ENCODE measurements around the gene COL6A1.
"Not testable (repeated sequence)": the region's sequence is repeated elsewhere in the genome, so short reads cannot be mapped to it uniquely, and the experiment has no call there.

Gene COL6A1

GRCh38 chr21:46002841-46003574 lies 21.4 kb downstream of the COL6A1 start:
- peak; percentile 44 for DNase-seq (ENCODE audit: low read depth)
- H3K4me3 ChIP-seq (ENCODE audit: low read length): no peak overlapping the region
- TF ChIP-seq CTCF (conservative IDR thresholded peaks at IDR 0.05; ENCODE audit: low read length): no peak

- DNase-seq (ENCODE audit: low read depth): no peak
- H3K4me3 ChIP-seq (ENCODE audit: low read length): no peak overlapping the region
- no peak for TF ChIP-seq CTCF (conservative IDR thresholded peaks at IDR 0.05; ENCODE audit: low read length)
These were observed 22.0 kb downstream of the COL6A1 start for GRCh38 chr21:46003575-46004007.

- H3K4me3 ChIP-seq (ENCODE audit: low read length): no peak overlapping the region
- TF ChIP-seq CTCF (conservative IDR thresholded peaks at IDR 0.05; ENCODE audit: low read length): no peak
- DNase-seq (ENCODE audit: low read depth): no peak
These were observed 22.7 kb downstream of the COL6A1 start for GRCh38 chr21:46004168-46004861.

GRCh38 chr21:46005081-46005480 lies 23.5 kb downstream of the COL6A1 start:
- no peak for TF ChIP-seq CTCF (conservative IDR thresholded peaks at IDR 0.05; ENCODE audit: low read length)
- H3K4me3 ChIP-seq (ENCODE audit: low read length): no peak overlapping the region
- no peak for DNase-seq (ENCODE audit: low read depth)

GRCh38 chr21:46005481-46005881 lies 23.9 kb downstream of the COL6A1 start:
- no peak for TF ChIP-seq CTCF (conservative IDR thresholded peaks at IDR 0.05; ENCODE audit: low read length)
- no peak for DNase-seq (ENCODE audit: low read depth)
- H3K4me3 ChIP-seq (ENCODE audit: low read length): no peak overlapping the region

GRCh38 chr21:46005894-46006546 lies 24.4 kb downstream of the COL6A1 start:
- not testable (repeated sequence) for DNase-seq (ENCODE audit: low read depth); H3K4me3 ChIP-seq (ENCODE audit: low read length)

GRCh38 chr21:46006547-46007491 lies 25.2 kb downstream of the COL6A1 start:
- H3K4me3 ChIP-seq (ENCODE audit: low read length): no peak overlapping the region
- DNase-seq (ENCODE audit: low read depth): no peak
- no peak for TF ChIP-seq CTCF (conservative IDR thresholded peaks at IDR 0.05; ENCODE audit: low read length)
